Measurements from ENCODE around the gene DSE.

The DSE gene

DNA sequence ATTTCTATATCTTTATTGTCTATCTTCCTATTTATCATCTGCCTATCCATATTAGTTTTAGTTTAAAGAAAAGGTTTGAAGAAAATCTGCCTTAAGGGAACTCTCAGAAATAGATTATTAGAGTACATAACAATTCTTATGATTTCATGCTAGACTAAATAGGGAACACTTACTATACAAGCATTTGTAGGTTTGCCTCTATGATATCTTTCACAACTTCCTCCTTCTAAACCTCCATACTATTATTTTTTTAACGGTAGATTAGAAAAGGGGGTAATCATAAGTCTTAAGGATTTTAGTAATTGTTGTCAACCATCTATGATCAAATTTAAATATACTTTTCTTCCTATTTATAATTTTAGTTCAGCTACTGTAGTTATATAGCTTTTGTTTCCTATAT is 11.6 kb upstream of the DSE start:
- WGBS, 2 experiments: no CpG with 5 or more reads among the region's 1 CpG
- Histone ChIP-seq H3K36me3 (ENCODE audit: control insufficient read depth, insufficient read depth, low read length) (no peaks in the 10 kb centered on the region), H3K27ac (ENCODE audit: insufficient read depth, low read depth, low read length, poor library complexity, severe bottlenecking) (no peak overlapping the region), H3K27me3 (ENCODE audit: control insufficient read depth, insufficient read depth, low read length, poor library complexity, severe bottlenecking) (no peaks in the 10 kb centered on the region), H3K4me1 (ENCODE audit: control insufficient read depth, insufficient read depth, low read length) (no peaks in the 10 kb centered on the region), H3K4me3 (ENCODE audit: insufficient read depth, low read depth, low read length) (no peak overlapping the region), H3K9me3 (ENCODE audit: control insufficient read depth, low read length) (no peaks in the 10 kb centered on the region)

DNA sequence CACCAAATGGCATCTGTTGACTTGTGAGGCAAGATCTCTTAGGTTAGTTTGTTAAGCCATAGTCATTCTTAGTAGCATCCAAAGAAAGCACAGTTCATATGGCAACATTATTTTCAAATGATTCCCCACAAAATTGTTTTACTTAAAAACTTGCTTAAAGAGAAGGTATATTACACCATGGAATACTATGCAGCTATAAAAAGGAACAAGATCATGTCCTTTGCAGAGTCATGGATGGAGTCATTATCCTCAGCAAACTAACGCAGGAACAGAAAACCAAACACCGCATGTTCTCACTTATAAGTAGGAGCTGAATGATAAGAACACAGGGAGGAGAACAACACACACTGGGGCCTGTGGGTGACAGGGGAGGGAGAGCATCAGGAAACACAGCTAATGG is 10.9 kb upstream of the DSE start:
- no peak overlapping the region for H3K27ac ChIP-seq (ENCODE audit: insufficient read depth, low read depth, low read length, poor library complexity, severe bottlenecking)
- H3K27me3 ChIP-seq (ENCODE audit: control insufficient read depth, insufficient read depth, low read length, poor library complexity, severe bottlenecking): no peaks in the 10 kb centered on the region
- H3K9me3 ChIP-seq (ENCODE audit: control insufficient read depth, low read length): no peaks in the 10 kb centered on the region
- WGBS, 2 experiments: 93 to 97% methylated on average over 2 of the region's 2 CpGs
- H3K36me3 ChIP-seq (ENCODE audit: control insufficient read depth, insufficient read depth, low read length): no peaks in the 10 kb centered on the region
- H3K4me1 ChIP-seq (ENCODE audit: control insufficient read depth, insufficient read depth, low read length): no peaks in the 10 kb centered on the region
- no peak overlapping the region for H3K4me3 ChIP-seq (ENCODE audit: insufficient read depth, low read depth, low read length)

DNA sequence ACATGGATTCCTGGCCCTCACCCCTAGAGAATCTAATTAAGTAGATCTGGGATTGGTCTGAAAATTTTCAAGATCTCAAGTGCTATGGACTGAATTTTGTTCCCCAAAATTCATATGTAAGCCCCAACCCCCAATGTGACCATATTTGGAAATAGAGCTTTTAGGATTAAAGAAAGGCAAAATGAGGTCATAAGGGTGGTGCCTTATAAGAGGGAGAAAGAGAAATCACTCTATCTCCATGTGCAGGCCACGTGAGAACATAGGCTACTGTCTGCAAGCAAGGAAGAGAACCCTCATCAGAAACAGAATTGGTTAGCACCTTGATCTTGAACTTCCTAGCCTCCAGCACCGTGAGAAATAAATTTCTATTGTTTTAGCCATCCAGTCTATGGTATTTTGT is 8.5 kb upstream of the DSE start:
- Histone ChIP-seq H3K27ac (ENCODE audit: insufficient read depth, low read depth, low read length, poor library complexity, severe bottlenecking) (no peak overlapping the region), H3K36me3 (ENCODE audit: control insufficient read depth, insufficient read depth, low read length) (no peaks in the 10 kb centered on the region), H3K9me3 (ENCODE audit: control insufficient read depth, low read length) (no peaks in the 10 kb centered on the region), H3K4me1 (ENCODE audit: control insufficient read depth, insufficient read depth, low read length) (no peaks in the 10 kb centered on the region), H3K4me3 (ENCODE audit: insufficient read depth, low read depth, low read length) (no peak overlapping the region), H3K27me3 (ENCODE audit: control insufficient read depth, insufficient read depth, low read length, poor library complexity, severe bottlenecking) (no peaks in the 10 kb centered on the region)
- WGBS, 2 experiments: 41 to 46% methylated on average over 2 of the region's 2 CpGs

DNA sequence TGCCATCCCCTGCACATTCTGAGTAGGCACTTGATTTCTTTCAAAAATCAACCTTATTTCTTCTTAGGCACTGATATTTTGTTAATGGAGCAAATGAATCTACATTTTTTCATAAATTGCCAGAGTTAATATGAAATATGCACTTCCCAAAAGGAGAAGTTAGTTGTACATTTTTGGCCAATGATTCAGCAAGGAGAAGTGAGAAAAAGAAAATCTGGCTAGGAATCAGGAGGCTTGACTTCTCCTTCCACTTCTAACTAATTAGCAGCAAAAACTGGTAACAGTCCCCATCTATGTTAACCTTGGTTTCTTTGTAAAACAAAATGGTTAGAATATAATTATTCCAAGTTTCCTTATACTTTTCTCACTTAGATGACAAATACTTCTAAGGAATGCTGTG is 7.0 kb upstream of the DSE start:
- Histone ChIP-seq H3K9me3 (ENCODE audit: control insufficient read depth, low read length) (no peaks in the 10 kb centered on the region), H3K4me3 (ENCODE audit: insufficient read depth, low read depth, low read length) (no peak overlapping the region), H3K27ac (ENCODE audit: insufficient read depth, low read depth, low read length, poor library complexity, severe bottlenecking) (no peak overlapping the region), H3K27me3 (ENCODE audit: control insufficient read depth, insufficient read depth, low read length, poor library complexity, severe bottlenecking) (no peaks in the 10 kb centered on the region), H3K4me1 (ENCODE audit: control insufficient read depth, insufficient read depth, low read length) (no peaks in the 10 kb centered on the region), H3K36me3 (ENCODE audit: control insufficient read depth, insufficient read depth, low read length) (no peaks in the 10 kb centered on the region)

DNA sequence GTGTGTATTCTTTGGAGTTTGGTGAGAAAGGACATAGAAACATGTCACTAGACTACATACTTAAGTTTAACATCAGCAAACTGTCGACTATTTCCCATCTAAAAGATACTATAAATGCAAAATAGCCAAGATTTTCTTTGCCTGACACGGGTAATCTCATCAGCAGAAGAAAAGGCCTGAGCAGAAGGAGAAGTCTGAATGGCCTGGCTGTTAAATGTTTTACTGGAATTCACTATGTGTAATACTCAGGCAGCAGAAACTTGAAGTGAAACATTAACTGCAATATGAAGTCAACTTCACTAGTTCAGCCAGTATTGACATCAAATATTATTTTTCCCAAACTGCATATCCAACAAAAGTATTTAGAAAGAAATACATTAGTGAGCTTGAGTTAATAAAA is 6.4 kb upstream of the DSE start:
- H3K4me3 ChIP-seq (ENCODE audit: insufficient read depth, low read depth, low read length): no peak overlapping the region
- no peaks in the 10 kb centered on the region for H3K27me3 ChIP-seq (ENCODE audit: control insufficient read depth, insufficient read depth, low read length, poor library complexity, severe bottlenecking)
- no peaks in the 10 kb centered on the region for H3K4me1 ChIP-seq (ENCODE audit: control insufficient read depth, insufficient read depth, low read length)
- no peaks in the 10 kb centered on the region for H3K9me3 ChIP-seq (ENCODE audit: control insufficient read depth, low read length)
- 90 to 92% methylated on average over 2 of the region's 2 CpGs for WGBS, 2 experiments
- H3K27ac ChIP-seq (ENCODE audit: insufficient read depth, low read depth, low read length, poor library complexity, severe bottlenecking): no peak overlapping the region
- H3K36me3 ChIP-seq (ENCODE audit: control insufficient read depth, insufficient read depth, low read length): no peaks in the 10 kb centered on the region

DNA sequence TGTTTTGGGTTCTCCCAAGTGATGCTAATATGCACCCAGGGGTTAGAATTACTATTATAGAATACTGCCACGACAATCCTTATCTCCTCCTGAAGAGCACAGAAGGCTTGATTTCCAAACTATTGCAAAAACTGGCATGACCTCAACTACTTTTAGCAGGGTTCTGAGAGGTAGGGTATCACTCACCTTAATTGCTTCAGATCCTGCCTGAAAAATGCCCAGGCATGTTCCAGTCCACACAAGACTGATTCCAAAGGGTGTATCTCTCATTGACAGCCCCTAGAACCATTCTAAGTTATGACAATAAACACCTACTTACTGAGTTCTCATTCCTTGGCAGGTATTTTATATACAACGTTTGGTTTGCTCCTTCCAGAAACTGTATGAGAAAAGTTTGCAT is 5.0 kb upstream of the DSE start:
- WGBS, 2 experiments: 83 to 95% methylated on average over 2 of the region's 2 CpGs
- H3K36me3 ChIP-seq (ENCODE audit: control insufficient read depth, insufficient read depth, low read length): no peaks in the 10 kb centered on the region
- H3K27me3 ChIP-seq (ENCODE audit: control insufficient read depth, insufficient read depth, low read length, poor library complexity, severe bottlenecking): no peaks in the 10 kb centered on the region
- H3K4me1 ChIP-seq (ENCODE audit: control insufficient read depth, insufficient read depth, low read length): no peaks in the 10 kb centered on the region
- H3K27ac ChIP-seq (ENCODE audit: insufficient read depth, low read depth, low read length, poor library complexity, severe bottlenecking): no peak overlapping the region
- H3K4me3 ChIP-seq (ENCODE audit: insufficient read depth, low read depth, low read length): no peak overlapping the region
- no peaks in the 10 kb centered on the region for H3K9me3 ChIP-seq (ENCODE audit: control insufficient read depth, low read length)

DNA sequence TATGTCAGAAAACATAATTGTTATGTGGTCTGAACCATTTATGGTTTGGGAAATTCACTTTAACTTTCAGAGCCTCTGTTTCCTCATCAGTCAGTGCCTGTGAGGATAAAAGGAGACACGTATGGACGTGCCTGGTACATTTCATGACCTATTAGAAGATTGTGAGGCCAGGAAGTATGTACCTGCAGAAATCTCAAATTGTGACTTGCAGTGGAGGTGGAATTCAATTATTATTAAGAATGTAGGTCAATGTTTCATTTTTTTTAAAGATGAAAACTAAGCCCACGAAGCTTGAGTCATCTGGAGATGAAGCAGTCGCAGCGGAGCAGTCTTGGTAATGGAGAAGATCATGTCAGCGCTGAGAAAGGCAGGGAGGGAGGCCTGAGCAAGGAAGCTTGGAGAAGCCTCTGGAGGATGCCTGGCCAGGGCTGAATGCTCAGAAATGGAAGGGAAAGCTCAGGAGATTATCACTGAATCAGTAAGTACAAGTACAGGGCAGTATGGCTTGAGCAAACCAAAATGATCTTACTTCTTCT is 3.9 kb upstream of the DSE start:
- WGBS, 2 experiments: 94 to 95% methylated on average over 6 of the region's 6 CpGs
- Histone ChIP-seq H3K36me3 (ENCODE audit: control insufficient read depth, insufficient read depth, low read length) (no peaks in the 10 kb centered on the region), H3K4me1 (ENCODE audit: control insufficient read depth, insufficient read depth, low read length) (no peaks in the 10 kb centered on the region)

DNA sequence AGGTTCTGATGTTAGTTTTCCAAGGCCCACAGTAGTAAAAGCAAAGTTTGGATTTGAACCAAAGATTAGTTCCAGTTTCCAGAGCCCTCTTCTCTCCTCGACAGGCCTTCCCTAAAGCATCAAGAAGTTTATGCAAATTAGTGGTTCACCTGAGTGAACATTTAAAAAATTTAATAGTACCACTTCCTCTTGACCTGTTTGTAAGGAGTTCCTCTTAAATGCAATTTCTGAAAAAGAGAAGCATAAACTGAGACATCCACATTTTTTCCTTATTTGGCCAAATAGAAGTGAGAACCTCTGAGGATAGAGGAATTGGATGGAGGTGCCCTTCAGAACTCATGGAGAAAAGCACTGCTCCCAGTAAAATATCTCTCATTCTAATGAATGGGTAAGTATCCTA is 1.2 kb upstream of the DSE start:
- Histone ChIP-seq H3K4me1 (ENCODE audit: control insufficient read depth, insufficient read depth, low read length) (no peaks in the 10 kb centered on the region), H3K4me3 (ENCODE audit: insufficient read depth, low read depth, low read length) (no peak overlapping the region), H3K9me3 (ENCODE audit: control insufficient read depth, low read length) (no peaks in the 10 kb centered on the region), H3K27ac (ENCODE audit: insufficient read depth, low read depth, low read length, poor library complexity, severe bottlenecking) (no peak overlapping the region), H3K27me3 (ENCODE audit: control insufficient read depth, insufficient read depth, low read length, poor library complexity, severe bottlenecking) (no peaks in the 10 kb centered on the region), H3K36me3 (ENCODE audit: control insufficient read depth, insufficient read depth, low read length) (no peaks in the 10 kb centered on the region)
- 100% methylated on average over 1 of the region's 1 CpG; no CpG with 5 or more reads in 1 of the 2 experiments for WGBS, 2 experiments

More for the DNA sequence above, 3.9 kb upstream of the DSE start:
- Histone ChIP-seq H3K27me3 (ENCODE audit: control insufficient read depth, insufficient read depth, low read length, poor library complexity, severe bottlenecking) (no peaks in the 10 kb centered on the region), H3K4me3 (ENCODE audit: insufficient read depth, low read depth, low read length) (no peak overlapping the region), H3K27ac (ENCODE audit: insufficient read depth, low read depth, low read length, poor library complexity, severe bottlenecking) (no peak overlapping the region), H3K9me3 (ENCODE audit: control insufficient read depth, low read length) (no peaks in the 10 kb centered on the region)

DNA sequence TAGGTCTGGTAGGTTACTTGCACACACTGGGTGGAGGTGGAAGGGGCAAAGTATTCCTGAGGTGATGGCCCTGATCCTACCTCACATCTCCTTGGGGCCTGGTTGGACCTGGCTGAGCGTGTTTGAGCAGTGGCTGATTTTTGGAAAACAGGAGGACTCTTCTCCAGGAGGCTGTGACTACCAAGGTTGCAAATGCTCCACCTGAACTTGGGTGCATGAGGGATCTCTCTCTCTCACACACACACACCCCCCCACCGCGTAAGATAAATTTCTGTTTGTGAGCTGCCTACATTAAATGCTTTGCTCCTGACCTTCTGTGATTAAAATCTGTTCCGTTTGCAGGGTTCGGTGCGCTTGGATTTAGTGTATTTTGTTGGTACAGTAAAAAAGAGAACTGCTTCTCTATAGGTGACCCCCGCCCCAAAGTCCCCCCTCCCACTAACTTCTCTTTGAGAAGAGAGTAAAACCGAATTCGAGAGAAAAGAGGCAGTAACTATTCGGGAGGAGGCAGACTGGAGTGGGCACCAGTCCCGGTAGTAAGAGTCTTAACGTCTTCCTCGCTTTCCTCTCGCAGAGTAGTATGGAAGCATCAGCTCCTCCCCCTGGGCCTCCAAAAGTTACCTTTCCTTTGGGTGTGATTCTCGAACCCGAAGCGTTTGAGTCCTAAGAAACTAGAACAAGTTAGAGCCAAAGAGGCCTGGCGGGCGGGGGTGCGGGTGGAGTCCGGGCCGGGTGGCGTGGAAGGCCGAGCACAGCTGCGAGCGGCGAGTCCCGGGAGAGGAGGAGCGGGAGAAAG is 585 bp upstream of the DSE start:
- peak overlapping the region; percentile 66 for H3K4me3 ChIP-seq (ENCODE audit: insufficient read depth, low read depth, low read length)
- H3K4me1 ChIP-seq (ENCODE audit: control insufficient read depth, insufficient read depth, low read length): no peaks in the 10 kb centered on the region
- H3K36me3 ChIP-seq (ENCODE audit: control insufficient read depth, insufficient read depth, low read length): no peaks in the 10 kb centered on the region
- no peaks in the 10 kb centered on the region for H3K9me3 ChIP-seq (ENCODE audit: control insufficient read depth, low read length)
- no peak overlapping the region for H3K27ac ChIP-seq (ENCODE audit: insufficient read depth, low read depth, low read length, poor library complexity, severe bottlenecking)
- 12 to 14% methylated on average over 28 to 29 of the region's 29 CpGs for WGBS, 2 experiments
- no peaks in the 10 kb centered on the region for H3K27me3 ChIP-seq (ENCODE audit: control insufficient read depth, insufficient read depth, low read length, poor library complexity, severe bottlenecking)

DNA sequence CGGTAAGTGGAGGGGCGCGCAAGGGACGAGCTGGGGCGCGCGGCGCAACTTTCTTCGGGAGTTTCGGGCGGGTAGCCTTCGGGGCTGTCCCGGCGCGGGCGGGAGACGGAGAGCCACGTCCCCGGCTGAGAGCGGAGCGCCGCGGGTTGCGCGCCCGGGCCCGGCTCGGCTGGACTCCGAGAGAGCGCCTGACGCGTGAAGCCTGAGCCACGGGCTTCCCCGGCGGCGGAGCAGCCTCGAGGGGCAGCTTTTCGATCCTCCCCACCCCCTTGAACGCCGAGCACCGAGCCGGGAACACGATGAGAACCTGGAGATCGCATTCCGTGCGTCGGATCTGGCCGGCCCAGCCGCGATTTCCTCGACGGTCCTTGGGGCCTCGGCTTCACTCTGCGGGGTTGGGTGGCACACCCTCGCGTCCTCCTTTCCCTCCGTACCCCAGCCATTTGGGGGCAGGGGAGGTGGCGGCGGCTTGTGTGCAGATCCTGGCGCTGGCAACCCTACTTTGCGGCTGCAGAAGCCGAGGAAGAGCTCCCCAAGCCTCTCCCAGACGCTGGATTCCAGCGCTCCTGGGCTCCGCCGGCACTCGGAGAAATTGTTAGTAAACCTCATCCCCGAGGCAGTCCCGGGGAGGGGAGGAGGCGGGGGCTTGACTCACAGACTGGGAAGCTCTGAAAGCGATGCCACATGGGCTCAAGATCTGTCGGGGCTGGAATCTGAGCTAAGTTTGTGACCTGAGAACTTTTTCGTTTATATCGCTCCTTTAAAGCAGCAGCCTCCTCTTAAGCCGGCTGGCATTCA is 572 bp downstream of the DSE start:
- no peaks in the 10 kb centered on the region for H3K9me3 ChIP-seq (ENCODE audit: control insufficient read depth, low read length)
- peak overlapping the region; percentile 66 for H3K4me3 ChIP-seq (ENCODE audit: insufficient read depth, low read depth, low read length)
- WGBS, 2 experiments: 0% methylated on average over 75 of the region's 75 CpGs
- H3K36me3 ChIP-seq (ENCODE audit: control insufficient read depth, insufficient read depth, low read length): no peaks in the 10 kb centered on the region
- no peaks in the 10 kb centered on the region for H3K27me3 ChIP-seq (ENCODE audit: control insufficient read depth, insufficient read depth, low read length, poor library complexity, severe bottlenecking)
- H3K4me1 ChIP-seq (ENCODE audit: control insufficient read depth, insufficient read depth, low read length): no peaks in the 10 kb centered on the region
- peak overlapping the region; percentile 74 for H3K27ac ChIP-seq (ENCODE audit: insufficient read depth, low read depth, low read length, poor library complexity, severe bottlenecking)
